ENCODE measurements around the gene KRTAP5-8. TPM values are rescaled to one million over a fixed set of nuclear protein-coding genes. Genes with fewer than 3 reads are reported as not detected.
"Not testable (repeated sequence)": the region's sequence is repeated elsewhere in the genome, so short reads cannot be mapped to it uniquely, and the experiment has no call there.

The KRTAP5-8 gene
- polyA plus RNA-seq, 3 donors from 2014 or later = not detected

DNA sequence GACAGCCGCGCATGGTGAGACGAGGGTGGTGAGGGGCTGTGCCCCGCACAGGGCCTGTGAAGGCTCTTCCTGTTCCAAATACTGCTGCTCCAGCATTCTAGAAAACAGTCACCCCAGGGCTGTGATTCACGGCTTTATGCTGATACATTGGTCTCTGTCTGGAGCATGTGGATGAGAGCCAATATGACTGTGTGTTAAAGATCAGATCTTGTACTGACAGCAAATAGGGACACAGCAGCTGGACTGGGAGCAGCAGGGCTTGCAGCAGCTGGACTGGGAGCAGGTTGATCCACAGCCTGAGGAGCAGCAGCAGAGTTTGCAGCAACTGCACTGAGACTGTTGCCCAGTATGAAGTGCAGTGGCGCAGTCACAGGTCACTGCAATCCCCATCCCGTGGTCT lies 41.7 kb downstream of the KRTAP5-8 start:
- not testable (repeated sequence) for H3K4me3 Mint-ChIP-seq; H3K9me3 Mint-ChIP-seq; H3K4me1 Mint-ChIP-seq; H3K27ac Mint-ChIP-seq; H3K27me3 Mint-ChIP-seq (ENCODE audit: low read depth in 3 of 3); DNase-seq; H3K36me3 Mint-ChIP-seq

DNA sequence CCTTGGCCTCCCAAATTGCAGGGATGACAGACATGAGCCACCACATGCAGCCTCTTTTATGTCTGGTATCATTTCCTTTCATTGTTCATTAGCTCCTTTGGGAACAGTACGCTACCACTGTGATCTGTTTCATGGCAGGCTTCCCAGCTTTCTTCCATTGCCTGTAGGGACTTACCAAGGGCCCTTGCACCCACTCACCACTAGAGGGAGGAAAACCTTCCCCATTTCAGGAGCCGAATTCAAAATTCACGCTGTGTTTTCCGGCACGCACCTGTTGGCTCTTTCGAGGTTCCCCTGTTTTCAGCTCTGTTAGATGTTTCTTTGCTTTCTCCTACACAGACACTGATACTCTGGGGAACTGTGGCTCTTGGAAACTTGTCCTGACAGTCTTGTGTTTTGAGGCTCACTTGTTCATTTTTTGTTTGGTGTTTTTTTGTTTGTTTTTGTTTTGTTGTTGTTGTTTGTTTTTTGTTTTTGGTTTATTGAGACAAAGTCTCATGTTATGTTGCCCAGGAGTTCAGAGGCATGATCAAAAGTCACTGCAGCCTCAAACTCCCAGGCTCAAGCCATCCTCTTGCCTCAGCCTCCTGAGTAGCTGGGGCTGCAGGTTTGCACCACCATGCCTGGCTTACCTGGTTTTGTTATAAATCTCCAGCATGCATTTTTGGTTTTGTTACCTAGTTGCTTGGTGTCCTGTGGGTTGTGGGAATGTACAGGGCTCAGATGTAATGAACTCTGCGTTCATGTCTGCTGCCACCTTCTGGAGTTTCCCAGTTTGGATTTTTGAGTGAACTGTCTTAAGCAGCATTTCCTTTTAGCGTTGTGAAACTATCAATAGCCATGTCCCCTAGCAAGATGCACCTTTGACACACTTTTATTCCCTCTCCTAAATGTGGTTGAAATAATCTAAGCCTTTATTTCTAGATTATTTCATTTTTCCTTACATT lies 42.5 kb downstream of the KRTAP5-8 start:
- Mint-ChIP-seq H3K27me3 (ENCODE audit: low read depth in 3 of 3) (peaks cover 4 to 9% (median 7%) of the 10 kb centered on the region in 3 donors), H3K27ac (no peak overlapping the region), H3K36me3 (no peaks in the 10 kb centered on the region), H3K9me3 (no peaks in the 10 kb centered on the region), H3K4me3 (peak overlapping the region in 1 of 5 donors; percentile 21), H3K4me1 (peaks cover 4 to 6% of the 10 kb centered on the region in 2 donors)
- no peak for DNase-seq

DNA sequence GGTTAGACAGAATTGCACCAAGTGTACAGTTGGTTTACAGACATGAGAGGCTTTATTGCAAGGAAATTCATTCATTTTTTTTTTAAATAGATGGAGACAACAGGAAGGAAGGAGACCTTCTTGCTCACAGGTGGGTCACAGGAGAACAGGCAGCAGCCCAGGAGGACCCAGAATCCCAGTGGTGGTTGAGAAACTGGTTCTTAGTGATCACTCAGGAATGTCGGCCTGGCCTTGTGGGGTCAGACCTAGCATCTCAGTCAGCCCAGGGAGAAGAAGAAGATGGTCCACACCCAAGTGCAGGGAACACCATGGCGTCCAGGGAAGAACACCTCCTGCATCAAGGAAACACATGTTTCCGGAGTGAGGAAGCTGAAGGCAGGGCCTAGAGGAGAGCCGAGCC lies 44.0 kb downstream of the KRTAP5-8 start:
- Mint-ChIP-seq H3K9me3 (no peaks in the 10 kb centered on the region), H3K27me3 (ENCODE audit: low read depth in 3 of 3) (peaks cover 4 to 9% (median 7%) of the 10 kb centered on the region in 3 donors), H3K36me3 (no peaks in the 10 kb centered on the region), H3K4me1 (peaks cover 4 to 6% of the 10 kb centered on the region in 2 donors), H3K4me3 (no peak overlapping the region), H3K27ac (no peak overlapping the region)
- no peak for DNase-seq

DNA sequence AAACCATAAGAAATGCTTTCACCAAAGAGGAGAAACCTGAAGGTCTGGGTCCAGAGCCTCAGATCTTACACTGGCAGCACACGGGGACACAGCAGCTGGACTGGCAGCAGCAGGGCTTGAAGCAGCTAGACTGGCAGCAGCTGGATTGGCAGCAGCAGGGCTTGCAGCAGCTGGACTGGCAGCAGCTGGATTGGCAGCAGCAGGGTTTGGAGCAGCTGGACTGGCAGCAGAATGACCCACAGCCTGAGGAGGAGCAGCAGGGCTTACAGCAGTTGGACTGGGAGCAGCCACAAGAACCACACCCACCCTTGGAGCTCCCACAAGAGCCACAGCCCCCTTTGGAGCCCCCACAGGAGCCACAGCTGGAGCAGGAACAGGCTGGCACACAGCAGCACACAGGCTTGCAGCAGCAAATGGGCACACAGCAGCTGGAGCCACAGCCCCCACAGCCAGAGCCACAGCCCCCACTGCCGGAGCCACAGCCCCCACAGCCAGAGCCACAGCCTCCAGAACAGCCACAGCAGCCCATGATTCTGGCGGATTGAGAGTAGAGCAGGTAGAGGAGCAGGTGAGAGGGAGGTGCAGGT lies 44.6 kb downstream of the KRTAP5-8 start, which contains the start of gene KRTAP5-11:
Gene KRTAP5-11, minus strand, starts transcription at position 567 of the 587 bp plus-strand sequence. Its CDS starts 38 bp downstream, at position 529.
- H3K36me3 Mint-ChIP-seq = no peaks in the 10 kb centered on the region
- H3K27ac Mint-ChIP-seq = no peak within 1 kb of the TSS
- H3K4me1 Mint-ChIP-seq = peaks cover 4 to 6% of the 10 kb centered on the region in 2 donors
- H3K27me3 Mint-ChIP-seq (ENCODE audit: low read depth in 3 of 3) = peaks cover 4 to 9% (median 7%) of the 10 kb centered on the region in 3 donors
- H3K9me3 Mint-ChIP-seq = no peaks in the 10 kb centered on the region
- no peak for DNase-seq
- H3K4me3 Mint-ChIP-seq = no peak within 1 kb of the TSS

DNA sequence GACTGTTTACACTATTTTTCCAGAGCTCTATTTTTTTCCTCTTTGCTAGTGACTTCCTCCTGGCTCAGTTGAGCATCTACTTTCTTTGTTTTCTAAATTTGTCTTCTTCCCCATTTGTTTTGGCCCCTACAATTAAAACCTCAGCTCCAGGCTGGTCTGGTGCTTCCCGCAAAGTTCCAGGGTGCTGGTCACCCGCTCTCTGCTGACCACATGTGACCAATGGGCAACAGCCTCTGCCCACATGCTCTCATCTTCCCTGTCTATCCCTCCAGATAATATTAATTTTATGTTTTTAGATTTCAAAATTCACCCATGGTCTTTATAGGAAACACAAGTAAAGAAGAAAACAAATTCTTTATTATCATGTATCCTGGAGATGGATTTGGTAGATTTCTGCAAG lies 45.1 kb downstream of the KRTAP5-8 start:
- not testable (repeated sequence) for DNase-seq; H3K4me3 Mint-ChIP-seq; H3K36me3 Mint-ChIP-seq; H3K9me3 Mint-ChIP-seq; H3K27me3 Mint-ChIP-seq (ENCODE audit: low read depth in 3 of 3); H3K27ac Mint-ChIP-seq; H3K4me1 Mint-ChIP-seq

DNA sequence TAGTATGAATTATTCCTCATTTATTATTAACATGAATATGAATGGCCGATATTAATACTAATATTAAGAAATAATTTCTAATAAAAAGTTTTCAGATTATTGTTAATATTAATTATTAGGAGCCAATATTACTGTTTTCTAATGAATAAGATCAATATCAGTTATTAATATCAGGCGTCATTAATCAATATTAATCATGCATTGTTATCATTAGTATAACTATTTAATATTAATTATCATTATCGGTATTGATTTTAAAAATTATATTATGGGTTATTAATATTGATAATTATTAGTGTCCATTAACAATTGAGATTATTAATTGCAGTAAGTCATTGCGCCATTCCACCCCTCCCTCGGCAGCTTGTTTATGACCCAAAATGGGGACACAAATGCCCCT lies 47.8 kb downstream of the KRTAP5-8 start:
- H3K4me3 Mint-ChIP-seq; H3K27me3 Mint-ChIP-seq (ENCODE audit: low read depth in 3 of 3); H3K4me1 Mint-ChIP-seq; DNase-seq; H3K9me3 Mint-ChIP-seq; H3K36me3 Mint-ChIP-seq; H3K27ac Mint-ChIP-seq: not testable (repeated sequence)

DNA sequence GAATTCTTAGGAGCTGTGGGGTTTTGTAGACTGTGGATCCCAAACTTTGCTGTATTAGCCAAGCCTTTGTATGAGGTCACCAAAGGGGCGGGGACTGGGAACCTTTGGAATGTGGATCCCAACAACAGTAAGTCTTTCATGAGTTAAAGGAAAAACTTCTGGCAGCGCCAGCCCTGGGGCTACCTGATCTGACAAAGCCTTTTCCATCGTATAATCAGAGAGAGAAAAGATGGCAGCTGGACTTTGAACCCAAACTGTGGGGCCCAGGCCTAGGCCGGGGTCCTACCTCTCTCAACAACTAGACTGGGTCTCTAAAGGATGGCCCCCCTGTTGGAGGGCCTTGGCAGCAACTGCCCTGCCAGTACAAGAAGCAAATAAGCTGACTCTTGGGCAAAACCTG lies 50.5 kb downstream of the KRTAP5-8 start:
- not testable (repeated sequence) for DNase-seq; H3K27ac Mint-ChIP-seq; H3K36me3 Mint-ChIP-seq; H3K27me3 Mint-ChIP-seq (ENCODE audit: low read depth in 3 of 3); H3K4me1 Mint-ChIP-seq; H3K4me3 Mint-ChIP-seq; H3K9me3 Mint-ChIP-seq

Other genes with a start within 250 kb of the KRTAP5-8 start
- gene DHCR7, start 89.6 kb upstream of the KRTAP5-8 start, polyA plus RNA-seq = 10 to 100 TPM; 10.2 to 15.1 (median 15.0) TPM
- gene NADSYN1, start 84.8 kb upstream of the KRTAP5-8 start, polyA plus RNA-seq = 10 to 100 TPM; 35.1 to 48.0 (median 37.1) TPM
- gene KRTAP5-7, start 10.8 kb upstream of the KRTAP5-8 start, polyA plus RNA-seq = not detected
- not detected for gene KRTAP5-9, start 10.4 kb downstream of the KRTAP5-8 start, polyA plus RNA-seq
- gene KRTAP5-10, start 27.5 kb downstream of the KRTAP5-8 start, polyA plus RNA-seq = not detected
- gene KRTAP5-11, start 44.9 kb downstream of the KRTAP5-8 start, polyA plus RNA-seq = not detected

Data from immature natural killer cell (primary cell).